ENCODE results near the gene MAGOHB.
A peak's percentile ranks its signal among the peaks of the same experiment; 100 is the strongest.
"Not testable (repeated sequence)": the region's sequence is repeated elsewhere in the genome, so short reads cannot be mapped to it uniquely, and the experiment has no call there.

MAGOHB gene

GRCh38 chr12:10582704-10583103 lies 30.7 kb downstream of the MAGOHB start:
- H3K4me2 ChIP-seq (ENCODE audit: low read length, poor library complexity, severe bottlenecking) = no peak overlapping the region
- H3K18ac ChIP-seq (ENCODE audit: low read depth in 1 of 2, low read length in 2 of 2) = no peak overlapping the region
- no peak overlapping the region for H2AK5ac ChIP-seq (ENCODE audit: low read length, severe bottlenecking)
- H3K36me3 ChIP-seq (ENCODE audit: control insufficient read depth in 1 of 2, insufficient read depth in 2 of 2, low read depth in 1 of 2, low read length in 2 of 2) = peaks cover 6 to 18% of the 10 kb centered on the region in 2 experiments
- H3K4me1 ChIP-seq (ENCODE audit: control insufficient read depth, insufficient read depth, low read depth, low read length) = no peaks in the 10 kb centered on the region
- H3K79me1 ChIP-seq (replicated peaks; ENCODE audit: low read length, poor library complexity, severe bottlenecking) = no peaks in the 10 kb centered on the region
- no peak overlapping the region for H2BK120ac ChIP-seq (ENCODE audit: low read depth, low read length)
- H2BK12ac ChIP-seq (ENCODE audit: low read length in 2 of 2) = no peak overlapping the region
- no peak overlapping the region for H3K14ac ChIP-seq (ENCODE audit: low read length in 2 of 2)
- no peak overlapping the region for H3K9ac ChIP-seq (ENCODE audit: low read length)
- no peaks in the 10 kb centered on the region for H3K27me3 ChIP-seq (ENCODE audit: control insufficient read depth in 1 of 2, insufficient read depth in 1 of 2, low read length in 2 of 2)
- no peak overlapping the region for H4K8ac ChIP-seq (ENCODE audit: low read length)
- DNase-seq = no peak
- no peak overlapping the region for H3K27ac ChIP-seq (ENCODE audit: low read length, poor library complexity, severe bottlenecking)
- no peak overlapping the region for H3K4me3 ChIP-seq (ENCODE audit: insufficient read depth in 1 of 2, low read depth in 1 of 2, low read length in 2 of 2)
- peaks cover 5% of the 10 kb centered on the region for H3K9me3 ChIP-seq (ENCODE audit: control insufficient read depth, low read length)
- no peak overlapping the region for H4K91ac ChIP-seq (ENCODE audit: low read length)
- no peak overlapping the region for H2AFZ ChIP-seq (ENCODE audit: low read depth, low read length)
- H2BK15ac ChIP-seq (ENCODE audit: low read depth, poor library complexity, severe bottlenecking) = no peak overlapping the region
- no peak overlapping the region for H3K4ac ChIP-seq (ENCODE audit: low read depth in 1 of 2, low read length in 2 of 2)
- H3K23ac ChIP-seq (ENCODE audit: low read length in 2 of 2) = no peak overlapping the region
- WGBS = 100% methylated on average over 1 of the region's 3 CpGs
- no peak overlapping the region for H2BK5ac ChIP-seq (ENCODE audit: low read depth, low read length, poor library complexity, severe bottlenecking)

- H2AFZ ChIP-seq (ENCODE audit: low read depth, low read length); H3K9ac ChIP-seq (ENCODE audit: low read length); H2BK120ac ChIP-seq (ENCODE audit: low read depth, low read length); H3K4me3 ChIP-seq (ENCODE audit: insufficient read depth in 1 of 2, low read depth in 1 of 2, low read length in 2 of 2); H2AK5ac ChIP-seq (ENCODE audit: low read length, severe bottlenecking); H3K14ac ChIP-seq (ENCODE audit: low read length in 2 of 2); H3K18ac ChIP-seq (ENCODE audit: low read depth in 1 of 2, low read length in 2 of 2); H3K27me3 ChIP-seq (ENCODE audit: control insufficient read depth in 1 of 2, insufficient read depth in 1 of 2, low read length in 2 of 2); H3K9me3 ChIP-seq (ENCODE audit: control insufficient read depth, low read length); H3K79me1 ChIP-seq (replicated peaks; ENCODE audit: low read length, poor library complexity, severe bottlenecking); H3K23ac ChIP-seq (ENCODE audit: low read length in 2 of 2); H4K8ac ChIP-seq (ENCODE audit: low read length); H2BK15ac ChIP-seq (ENCODE audit: low read depth, poor library complexity, severe bottlenecking); DNase-seq; H2BK12ac ChIP-seq (ENCODE audit: low read length in 2 of 2); H2BK5ac ChIP-seq (ENCODE audit: low read depth, low read length, poor library complexity, severe bottlenecking); H4K91ac ChIP-seq (ENCODE audit: low read length); H3K4ac ChIP-seq (ENCODE audit: low read depth in 1 of 2, low read length in 2 of 2); H3K27ac ChIP-seq (ENCODE audit: low read length, poor library complexity, severe bottlenecking); H3K4me1 ChIP-seq (ENCODE audit: control insufficient read depth, insufficient read depth, low read depth, low read length); H3K4me2 ChIP-seq (ENCODE audit: low read length, poor library complexity, severe bottlenecking): not testable (repeated sequence)
- peaks cover 6 to 14% of the 10 kb centered on the region in 2 experiments for H3K36me3 ChIP-seq (ENCODE audit: control insufficient read depth in 1 of 2, insufficient read depth in 2 of 2, low read depth in 1 of 2, low read length in 2 of 2)
- WGBS = 90% methylated on average over 2 of the region's 3 CpGs
These were observed 31.3 kb downstream of the MAGOHB start for GRCh38 chr12:10582133-10582532.

GRCh38 chr12:10574307-10574706 lies 39.1 kb downstream of the MAGOHB start:
- Histone ChIP-seq H3K4ac (ENCODE audit: low read depth in 1 of 2, low read length in 2 of 2) (no peak overlapping the region), H4K91ac (ENCODE audit: low read length) (no peak overlapping the region), H2AFZ (ENCODE audit: low read depth, low read length) (no peak overlapping the region), H3K9ac (ENCODE audit: low read length) (no peak overlapping the region), H2BK5ac (ENCODE audit: low read depth, low read length, poor library complexity, severe bottlenecking) (no peak overlapping the region), H3K4me1 (ENCODE audit: control insufficient read depth, insufficient read depth, low read depth, low read length) (peaks cover 2% of the 10 kb centered on the region), H3K4me3 (ENCODE audit: insufficient read depth in 1 of 2, low read depth in 1 of 2, low read length in 2 of 2) (no peak overlapping the region), H3K79me1 (replicated peaks; ENCODE audit: low read length, poor library complexity, severe bottlenecking) (no peaks in the 10 kb centered on the region), H3K14ac (ENCODE audit: low read length in 2 of 2) (no peak overlapping the region), H3K27me3 (ENCODE audit: control insufficient read depth in 1 of 2, insufficient read depth in 1 of 2, low read length in 2 of 2) (no peaks in the 10 kb centered on the region), H2BK15ac (ENCODE audit: low read depth, poor library complexity, severe bottlenecking) (no peak overlapping the region), H3K36me3 (ENCODE audit: control insufficient read depth in 1 of 2, insufficient read depth in 2 of 2, low read depth in 1 of 2, low read length in 2 of 2) (no peaks in the 10 kb centered on the region), H2AK5ac (ENCODE audit: low read length, severe bottlenecking) (no peak overlapping the region), H3K23ac (ENCODE audit: low read length in 2 of 2) (no peak overlapping the region), H2BK120ac (ENCODE audit: low read depth, low read length) (no peak overlapping the region), H2BK12ac (ENCODE audit: low read length in 2 of 2) (no peak overlapping the region), H3K9me3 (ENCODE audit: control insufficient read depth, low read length) (no peaks in the 10 kb centered on the region), H4K8ac (ENCODE audit: low read length) (no peak overlapping the region), H3K4me2 (ENCODE audit: low read length, poor library complexity, severe bottlenecking) (no peak overlapping the region), H3K27ac (ENCODE audit: low read length, poor library complexity, severe bottlenecking) (no peak overlapping the region), H3K18ac (ENCODE audit: low read depth in 1 of 2, low read length in 2 of 2) (no peak overlapping the region)
- no peak for DNase-seq
- WGBS = 92% methylated on average over 2 of the region's 2 CpGs

- WGBS = no CpG with 5 or more reads among the region's 3 CpGs
- not testable (repeated sequence) for H3K4ac ChIP-seq (ENCODE audit: low read depth in 1 of 2, low read length in 2 of 2); H3K27me3 ChIP-seq (ENCODE audit: control insufficient read depth in 1 of 2, insufficient read depth in 1 of 2, low read length in 2 of 2); H3K9me3 ChIP-seq (ENCODE audit: control insufficient read depth, low read length); H2BK15ac ChIP-seq (ENCODE audit: low read depth, poor library complexity, severe bottlenecking); H2BK5ac ChIP-seq (ENCODE audit: low read depth, low read length, poor library complexity, severe bottlenecking); H3K4me2 ChIP-seq (ENCODE audit: low read length, poor library complexity, severe bottlenecking); H3K14ac ChIP-seq (ENCODE audit: low read length in 2 of 2); H3K23ac ChIP-seq (ENCODE audit: low read length in 2 of 2); H2BK12ac ChIP-seq (ENCODE audit: low read length in 2 of 2); H3K36me3 ChIP-seq (ENCODE audit: control insufficient read depth in 1 of 2, insufficient read depth in 2 of 2, low read depth in 1 of 2, low read length in 2 of 2); H2BK120ac ChIP-seq (ENCODE audit: low read depth, low read length); H2AFZ ChIP-seq (ENCODE audit: low read depth, low read length); H3K79me1 ChIP-seq (replicated peaks; ENCODE audit: low read length, poor library complexity, severe bottlenecking); H3K18ac ChIP-seq (ENCODE audit: low read depth in 1 of 2, low read length in 2 of 2); H4K91ac ChIP-seq (ENCODE audit: low read length); H2AK5ac ChIP-seq (ENCODE audit: low read length, severe bottlenecking); H3K4me1 ChIP-seq (ENCODE audit: control insufficient read depth, insufficient read depth, low read depth, low read length); H4K8ac ChIP-seq (ENCODE audit: low read length); H3K9ac ChIP-seq (ENCODE audit: low read length); H3K4me3 ChIP-seq (ENCODE audit: insufficient read depth in 1 of 2, low read depth in 1 of 2, low read length in 2 of 2)
- H3K27ac ChIP-seq (ENCODE audit: low read length, poor library complexity, severe bottlenecking) = peak overlapping the region; percentile 84
- peak; percentile 52 for DNase-seq
These were observed 41.4 kb downstream of the MAGOHB start for GRCh38 chr12:10572021-10572490.

Data from mesenchymal stem cell (in vitro differentiated cells and primary cell).